Heart left ventricle (tissue), 13 donors: Measurements from ENCODE around the gene KIAA0825.

Experiments used
- CTCF ChIP-seq, 12 donors: fragments of 200-600 bp; sonication (generic) in 4 of 12; IDR thresholded peaks; one replicate each; pipeline versions ENCODE4 v1.5.0 to v1.8.0; 2018 to 2022; ENCODE audit warnings: antibody characterized with exemption in 12 of 12, mild to moderate bottlenecking in 5 of 12
- POLR2A ChIP-seq, 2 donors: fragments of 450-650 bp; IDR thresholded peaks; one replicate each; pipeline ENCODE4 v1.6.1; 2017; ENCODE audit warnings: antibody characterized with exemption in 2 of 2, mild to moderate bottlenecking in 2 of 2, moderate library complexity in 2 of 2
- donor health status: ischemic (EF 13 %, LVEDD 7.1; RV severe dilation, severe dysfunction).
- donor health status: DM: no; HTN: yes; CAD: no.
- donor health status: DM: no; HTN: no; CAD: no.
- donor health status: ischemic (EF 25% LVEDD 6.9; RV normal size, moderate dysfunction).
- donor health status: ischemic (EF 25% LVEDD 5.7; RV mildly dilated, moderate dysfunction).
- donor health status: ischemic (EF 35%, LVEDD 5.7; RV mildly dilated, moderate dysfunction).
- donor health status: nonischemic (EF 11% LVEDD 7.7; RV severe dilation, severe dysfunction).
- donor health status: DM: yes; HTN: yes; CAD: no.
- donor health status: PGD.
- donor health status: ischemic (EF 29% LVEDD 5.4; RV normal size, mild dysfunction).
- donor health status: nonischemic (EF 23%, LVEDD 6.1; RV moderate dilation, normal function).

GRCh38 chr5:94445726-94446125, 172.7 kb downstream of the KIAA0825 start:
- TF ChIP-seq CTCF (IDR thresholded peaks at IDR 0.05) (no peak), POLR2A (IDR thresholded peaks at IDR 0.05) (no peak)
